Gastroesophageal sphincter (tissue), 3 donors: ENCODE measurements around the gene PRKAR2B.

Experiments used
- CTCF ChIP-seq, 4 experiments: fragments of 200-600 bp in 2 of 4; fragments of 450-650 bp in 2 of 4; sonication (generic) in 1 of 4; IDR thresholded peaks; one replicate each; pipeline ENCODE4 v1.5.1; 2017 to 2019; ENCODE audit warnings: antibody characterized with exemption in 4 of 4, mild to moderate bottlenecking in 2 of 4, moderate library complexity in 2 of 4
- EP300 ChIP-seq: sonication (generic); formaldehyde crosslinking; IDR thresholded peaks from one replicate; pipeline ENCODE4 v1.6.1; 2017; ENCODE audit warnings: antibody characterized with exemption, mild to moderate bottlenecking
- POLR2AphosphoS5 ChIP-seq: sonication (generic); formaldehyde crosslinking; IDR thresholded peaks from one replicate; pipeline ENCODE4 v1.6.1; 2017; ENCODE audit warnings: antibody characterized with exemption

GRCh38 chr7:107207459-107207858 lies 163.0 kb downstream of the PRKAR2B start:
- TF ChIP-seq CTCF (IDR thresholded peaks at IDR 0.05) (no peak), EP300 (no peak), POLR2AphosphoS5 (no peak)
